Measurements from ENCODE around the gene GOT2.

- TF ChIP-seq POLR2A (IDR thresholded peaks at IDR 0.05), result no peak
- no peak for TF ChIP-seq CTCF (IDR thresholded peaks at IDR 0.05)
Measured at GRCh38 chr16:58717994-58718393, 16.1 kb downstream of the GOT2 start.
